Sigmoid colon (tissue), 7 donors: ENCODE results near the gene UBE3A. TPM values are rescaled to one million over a fixed set of nuclear protein-coding genes. Genes with fewer than 3 reads are reported as not detected.

ENCODE experiments used
- DNase-seq: peaks from one replicate; pipeline ENCODE4 v3.0.0-alpha.2; 2019
- H3K27ac ChIP-seq, 4 donors: fragments of 200-600 bp; sonication (generic); one replicate each; pipeline ENCODE4 v1.5.1; 2016 to 2019; ENCODE audit warnings: mild to moderate bottlenecking in 1 of 4
- H3K27me3 ChIP-seq, 3 donors: fragments of 200-600 bp; sonication (generic); one replicate each; pipeline ENCODE4 v1.5.1; 2019; ENCODE audit warnings: mild to moderate bottlenecking in 1 of 3
- H3K36me3 ChIP-seq, 4 donors: fragments of 200-600 bp; sonication (generic); one replicate each; pipeline ENCODE4 v1.5.1; 2016 to 2019
- H3K4me1 ChIP-seq, 4 donors: fragments of 200-600 bp; sonication (generic); one replicate each; pipeline ENCODE4 v1.5.1; 2017 to 2019
- H3K4me3 ChIP-seq, 4 donors: fragments of 200-600 bp; sonication (generic); one replicate each; pipeline ENCODE4 v1.5.1; 2017 to 2019; ENCODE audit warnings: mild to moderate bottlenecking in 2 of 4, moderate library complexity in 1 of 4
- H3K9me3 ChIP-seq, 4 donors: fragments of 200-600 bp in 3 of 4; sonication (generic) in 3 of 4; one replicate each; pipeline versions ENCODE4 v1.5.1 to v1.6.1; 2013 to 2019
- CTCF ChIP-seq, 4 experiments: fragments of 450-650 bp in 3 of 4; fragments of 200-600 bp in 1 of 4; IDR thresholded peaks; one replicate each; pipeline ENCODE4 v1.5.1; 2016 to 2019; ENCODE audit warnings: antibody characterized with exemption in 4 of 4, mild to moderate bottlenecking in 3 of 4, moderate library complexity in 2 of 4
- EP300 ChIP-seq, 4 donors: sonication (generic); formaldehyde crosslinking; IDR thresholded peaks; one replicate each; pipeline ENCODE4 v1.6.1; 2017; ENCODE audit warnings: antibody characterized with exemption in 4 of 4
- POLR2A ChIP-seq, 2 donors: fragments of 450-650 bp; IDR thresholded peaks; one replicate each; pipeline ENCODE4 v1.6.1; 2016; ENCODE audit warnings: antibody characterized with exemption in 2 of 2, mild to moderate bottlenecking in 2 of 2, moderate library complexity in 2 of 2
- POLR2AphosphoS5 ChIP-seq, 4 donors: sonication (generic); formaldehyde crosslinking; IDR thresholded peaks; one replicate each; pipeline ENCODE4 v1.6.1; 2017; ENCODE audit warnings: antibody characterized with exemption in 4 of 4
- WGBS, 2 donors: extraction: QIAGEN DNeasy Blood & Tissue Kit; methylation state at CpG; one replicate each; pipeline ENCODE4 v1.1.7; 2013; 5-methylcytosine and 5-hydroxymethylcytosine counted together
- intact Hi-C: fragments of 100-400 bp; cut with DNase I; formaldehyde crosslinking; loops from one replicate; pipeline ENCODE4 v1.15.1; 2023
- polyA plus RNA-seq, 3 donors: library from polyadenylated mRNA; stranded (reverse); fragments of 200-250 nt; gene quantifications; one replicate each; pipeline ENCODE4 v1.2.3, GENCODE V29; 2013
- total RNA-seq, 4 donors: library from RNA; depleted of rRNA; stranded (reverse); fragments of >200 nt; gene quantifications; one replicate each; pipeline ENCODE4 v1.1.0, GENCODE V29; 2016
- donor health status: healthy with polysubstance abuse.
- donor health status: Bipolar disorder and iron deficiency.
- donor health status: healthy.

Gene UBE3A
- total and polyA plus RNA-seq, 7 donors, result 12.6 to 103 (median 70.9) TPM

- intact Hi-C loops, result no loop called here
- DNase-seq, result no peak
- Histone ChIP-seq H3K9me3 (no peaks in the 10 kb centered on the region), H3K27me3 (no peaks in the 10 kb centered on the region), H3K27ac (peak overlapping the region in 3 of 4 donors; percentile 1 to 56 (median 11)), H3K4me1 (peaks cover 0 to 12% (median 5%) of the 10 kb centered on the region in 4 donors), H3K4me3 (no peak overlapping the region), H3K36me3 (peaks cover 0 to 4% (median 0%) of the 10 kb centered on the region in 4 donors)
- 91 to 93% methylated on average over 4 of the region's 4 CpGs for WGBS, 2 donors
- TF ChIP-seq POLR2A (IDR thresholded peaks at IDR 0.05), result no peak
- peak in 1 of 4 donors; percentile 16 for TF ChIP-seq EP300 (IDR thresholded peaks at IDR 0.05)
- TF ChIP-seq POLR2AphosphoS5 (IDR thresholded peaks at IDR 0.05), result peak in 3 of 4 donors; percentile 47 to 70 (median 54)
Measured at GRCh38 chr15:25391971-25392721, 46.7 kb downstream of the UBE3A start.

- H3K36me3 ChIP-seq, result no peaks in the 10 kb centered on the region
- H3K27ac ChIP-seq, result no peak overlapping the region
- no peak for DNase-seq
- intact Hi-C loops, result no loop called here
- no peak for TF ChIP-seq EP300 (IDR thresholded peaks at IDR 0.05)
- no peak for TF ChIP-seq CTCF (IDR thresholded peaks at IDR 0.05)
- TF ChIP-seq POLR2AphosphoS5 (IDR thresholded peaks at IDR 0.05), result no peak
- TF ChIP-seq POLR2A (IDR thresholded peaks at IDR 0.05), result no peak
- no peaks in the 10 kb centered on the region for H3K27me3 ChIP-seq
- no peak overlapping the region for H3K4me3 ChIP-seq
- H3K4me1 ChIP-seq, result peaks cover 0 to 10% (median 4%) of the 10 kb centered on the region in 4 donors
- H3K9me3 ChIP-seq, result no peaks in the 10 kb centered on the region
Measured at GRCh38 chr15:25385986-25386385, 52.8 kb downstream of the UBE3A start.

GRCh38 chr15:25381579-25381978 is 57.2 kb downstream of the UBE3A start:
- no peak for TF ChIP-seq CTCF (IDR thresholded peaks at IDR 0.05)
- TF ChIP-seq POLR2AphosphoS5 (IDR thresholded peaks at IDR 0.05), result no peak
- TF ChIP-seq EP300 (IDR thresholded peaks at IDR 0.05), result no peak
- no peak for TF ChIP-seq POLR2A (IDR thresholded peaks at IDR 0.05)
- intact Hi-C loops, result no loop called here
- Histone ChIP-seq H3K4me1 (peaks cover 0 to 17% (median 9%) of the 10 kb centered on the region in 4 donors), H3K27me3 (no peaks in the 10 kb centered on the region), H3K27ac (peak overlapping the region in 1 of 4 donors; percentile 53), H3K9me3 (no peaks in the 10 kb centered on the region), H3K36me3 (no peaks in the 10 kb centered on the region), H3K4me3 (no peak overlapping the region)
- WGBS, 2 donors, result 92 to 98% methylated on average over 5 of the region's 5 CpGs
- DNase-seq, result no peak

- intact Hi-C loops, result no loop called here
- peaks cover 0 to 20% (median 4%) of the 10 kb centered on the region in 4 donors for H3K36me3 ChIP-seq
- no peaks in the 10 kb centered on the region for H3K27me3 ChIP-seq
- no peak for TF ChIP-seq CTCF (IDR thresholded peaks at IDR 0.05)
- no peak for TF ChIP-seq EP300 (IDR thresholded peaks at IDR 0.05)
- peaks cover 0 to 17% (median 11%) of the 10 kb centered on the region in 4 donors for H3K4me1 ChIP-seq
- no peaks in the 10 kb centered on the region for H3K9me3 ChIP-seq
- DNase-seq, result no peak
- H3K27ac ChIP-seq, result no peak overlapping the region
- H3K4me3 ChIP-seq, result no peak overlapping the region
- 83 to 91% methylated on average over 2 of the region's 2 CpGs for WGBS, 2 donors
Measured at GRCh38 chr15:25378501-25378901, 60.3 kb downstream of the UBE3A start.

- Histone ChIP-seq H3K36me3 (peaks cover 7 to 41% (median 13%) of the 10 kb centered on the region in 4 donors), H3K9me3 (no peaks in the 10 kb centered on the region), H3K4me3 (no peak overlapping the region), H3K27ac (no peak overlapping the region), H3K4me1 (peaks cover 0 to 8% (median 4%) of the 10 kb centered on the region in 4 donors), H3K27me3 (no peaks in the 10 kb centered on the region)
- 78 to 90% methylated on average over 5 of the region's 5 CpGs for WGBS, 2 donors
- TF ChIP-seq POLR2A (IDR thresholded peaks at IDR 0.05), result no peak
- TF ChIP-seq EP300 (IDR thresholded peaks at IDR 0.05), result no peak
- no peak for TF ChIP-seq CTCF (IDR thresholded peaks at IDR 0.05)
- TF ChIP-seq POLR2AphosphoS5 (IDR thresholded peaks at IDR 0.05), result no peak
- DNase-seq, result no peak
- intact Hi-C loops, result no loop called here
Measured at GRCh38 chr15:25375557-25375956, 63.3 kb downstream of the UBE3A start.
